Measurements from ENCODE around the gene SYT6.

DNA sequence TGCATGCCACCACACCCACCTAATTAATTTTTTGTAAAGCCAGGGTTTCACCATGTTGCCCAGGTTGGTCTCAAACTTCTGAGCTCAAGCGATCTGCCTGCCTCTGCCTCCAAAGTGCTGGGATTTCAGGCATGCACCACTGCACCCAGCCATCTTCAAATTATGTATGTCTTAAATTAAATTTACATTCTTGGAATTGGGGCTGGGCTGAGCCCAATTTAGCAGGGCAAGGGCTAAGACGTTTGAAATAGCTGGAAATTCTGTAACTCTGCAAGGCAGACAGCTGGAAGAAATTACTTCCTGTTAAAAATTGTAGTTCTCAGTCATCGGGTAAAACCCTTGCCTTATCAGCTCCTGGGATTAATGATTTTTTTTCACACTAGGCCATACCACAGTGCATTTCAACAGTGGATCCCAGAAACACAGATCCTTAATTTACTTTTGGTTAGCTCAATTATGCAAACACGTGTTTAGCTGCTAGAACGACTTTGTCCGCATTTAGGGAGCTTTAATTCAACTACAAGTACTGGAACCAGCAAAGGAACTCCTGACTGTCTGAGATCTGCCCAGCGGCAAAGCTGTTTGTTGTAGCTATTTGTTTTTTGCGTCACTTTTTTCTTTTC lies 91.1 kb downstream of the SYT6 start:
- TF ChIP-seq, protein P1, sequence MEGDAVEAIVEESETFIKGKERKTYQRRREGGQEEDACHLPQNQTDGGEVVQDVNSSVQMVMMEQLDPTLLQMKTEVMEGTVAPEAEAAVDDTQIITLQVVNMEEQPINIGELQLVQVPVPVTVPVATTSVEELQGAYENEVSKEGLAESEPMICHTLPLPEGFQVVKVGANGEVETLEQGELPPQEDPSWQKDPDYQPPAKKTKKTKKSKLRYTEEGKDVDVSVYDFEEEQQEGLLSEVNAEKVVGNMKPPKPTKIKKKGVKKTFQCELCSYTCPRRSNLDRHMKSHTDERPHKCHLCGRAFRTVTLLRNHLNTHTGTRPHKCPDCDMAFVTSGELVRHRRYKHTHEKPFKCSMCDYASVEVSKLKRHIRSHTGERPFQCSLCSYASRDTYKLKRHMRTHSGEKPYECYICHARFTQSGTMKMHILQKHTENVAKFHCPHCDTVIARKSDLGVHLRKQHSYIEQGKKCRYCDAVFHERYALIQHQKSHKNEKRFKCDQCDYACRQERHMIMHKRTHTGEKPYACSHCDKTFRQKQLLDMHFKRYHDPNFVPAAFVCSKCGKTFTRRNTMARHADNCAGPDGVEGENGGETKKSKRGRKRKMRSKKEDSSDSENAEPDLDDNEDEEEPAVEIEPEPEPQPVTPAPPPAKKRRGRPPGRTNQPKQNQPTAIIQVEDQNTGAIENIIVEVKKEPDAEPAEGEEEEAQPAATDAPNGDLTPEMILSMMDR (IDR thresholded peaks at IDR 0.05): no peak
- TF ChIP-seq, protein P2, sequence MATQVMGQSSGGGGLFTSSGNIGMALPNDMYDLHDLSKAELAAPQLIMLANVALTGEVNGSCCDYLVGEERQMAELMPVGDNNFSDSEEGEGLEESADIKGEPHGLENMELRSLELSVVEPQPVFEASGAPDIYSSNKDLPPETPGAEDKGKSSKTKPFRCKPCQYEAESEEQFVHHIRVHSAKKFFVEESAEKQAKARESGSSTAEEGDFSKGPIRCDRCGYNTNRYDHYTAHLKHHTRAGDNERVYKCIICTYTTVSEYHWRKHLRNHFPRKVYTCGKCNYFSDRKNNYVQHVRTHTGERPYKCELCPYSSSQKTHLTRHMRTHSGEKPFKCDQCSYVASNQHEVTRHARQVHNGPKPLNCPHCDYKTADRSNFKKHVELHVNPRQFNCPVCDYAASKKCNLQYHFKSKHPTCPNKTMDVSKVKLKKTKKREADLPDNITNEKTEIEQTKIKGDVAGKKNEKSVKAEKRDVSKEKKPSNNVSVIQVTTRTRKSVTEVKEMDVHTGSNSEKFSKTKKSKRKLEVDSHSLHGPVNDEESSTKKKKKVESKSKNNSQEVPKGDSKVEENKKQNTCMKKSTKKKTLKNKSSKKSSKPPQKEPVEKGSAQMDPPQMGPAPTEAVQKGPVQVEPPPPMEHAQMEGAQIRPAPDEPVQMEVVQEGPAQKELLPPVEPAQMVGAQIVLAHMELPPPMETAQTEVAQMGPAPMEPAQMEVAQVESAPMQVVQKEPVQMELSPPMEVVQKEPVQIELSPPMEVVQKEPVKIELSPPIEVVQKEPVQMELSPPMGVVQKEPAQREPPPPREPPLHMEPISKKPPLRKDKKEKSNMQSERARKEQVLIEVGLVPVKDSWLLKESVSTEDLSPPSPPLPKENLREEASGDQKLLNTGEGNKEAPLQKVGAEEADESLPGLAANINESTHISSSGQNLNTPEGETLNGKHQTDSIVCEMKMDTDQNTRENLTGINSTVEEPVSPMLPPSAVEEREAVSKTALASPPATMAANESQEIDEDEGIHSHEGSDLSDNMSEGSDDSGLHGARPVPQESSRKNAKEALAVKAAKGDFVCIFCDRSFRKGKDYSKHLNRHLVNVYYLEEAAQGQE (IDR thresholded peaks at IDR 0.05; ENCODE audit: insufficient read depth in 1 of 2, low read depth in 2 of 2, low read length in 1 of 2): no peak
- TF ChIP-seq POLR2AphosphoS5 (IDR thresholded peaks at IDR 0.05; ENCODE audit: low read depth, low read length): no peak

All from Panc1 (cell line).